ENCODE results near the gene MAPK13. TPM values are rescaled to one million over a fixed set of nuclear protein-coding genes. Genes with fewer than 3 reads are reported as not detected.
A peak's percentile ranks its signal among the peaks of the same experiment; 100 is the strongest.

The MAPK13 gene
- total RNA-seq, 3 donors from 2014 or later: 2.6 to 45.2 (median 30.2) TPM

GRCh38 chr6:36117658-36118549 lies 12.4 kb upstream of the MAPK13 start:
- intact Hi-C loops (cut with DNase I; ENCODE audit: low total_unique reads): no loop called here
- Histone ChIP-seq H3K4me1 (peaks cover 0 to 6% of the 10 kb centered on the region in 2 donors), H3K4me3 (no peak overlapping the region), H3K36me3 (no peaks in the 10 kb centered on the region), H3K9me3 (no peaks in the 10 kb centered on the region), H3K27me3 (no peaks in the 10 kb centered on the region), H3K27ac (peak overlapping the region; percentile 52 to 56)
- no peak for DNase-seq (ENCODE audit: low spot score in 2 of 2)
- TF ChIP-seq POLR2A (IDR thresholded peaks at IDR 0.05) (no peak), POLR2AphosphoS5 (IDR thresholded peaks at IDR 0.05) (no peak)
- TF ChIP-seq, protein P1, sequence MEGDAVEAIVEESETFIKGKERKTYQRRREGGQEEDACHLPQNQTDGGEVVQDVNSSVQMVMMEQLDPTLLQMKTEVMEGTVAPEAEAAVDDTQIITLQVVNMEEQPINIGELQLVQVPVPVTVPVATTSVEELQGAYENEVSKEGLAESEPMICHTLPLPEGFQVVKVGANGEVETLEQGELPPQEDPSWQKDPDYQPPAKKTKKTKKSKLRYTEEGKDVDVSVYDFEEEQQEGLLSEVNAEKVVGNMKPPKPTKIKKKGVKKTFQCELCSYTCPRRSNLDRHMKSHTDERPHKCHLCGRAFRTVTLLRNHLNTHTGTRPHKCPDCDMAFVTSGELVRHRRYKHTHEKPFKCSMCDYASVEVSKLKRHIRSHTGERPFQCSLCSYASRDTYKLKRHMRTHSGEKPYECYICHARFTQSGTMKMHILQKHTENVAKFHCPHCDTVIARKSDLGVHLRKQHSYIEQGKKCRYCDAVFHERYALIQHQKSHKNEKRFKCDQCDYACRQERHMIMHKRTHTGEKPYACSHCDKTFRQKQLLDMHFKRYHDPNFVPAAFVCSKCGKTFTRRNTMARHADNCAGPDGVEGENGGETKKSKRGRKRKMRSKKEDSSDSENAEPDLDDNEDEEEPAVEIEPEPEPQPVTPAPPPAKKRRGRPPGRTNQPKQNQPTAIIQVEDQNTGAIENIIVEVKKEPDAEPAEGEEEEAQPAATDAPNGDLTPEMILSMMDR (IDR thresholded peaks at IDR 0.05): no peak

DNA sequence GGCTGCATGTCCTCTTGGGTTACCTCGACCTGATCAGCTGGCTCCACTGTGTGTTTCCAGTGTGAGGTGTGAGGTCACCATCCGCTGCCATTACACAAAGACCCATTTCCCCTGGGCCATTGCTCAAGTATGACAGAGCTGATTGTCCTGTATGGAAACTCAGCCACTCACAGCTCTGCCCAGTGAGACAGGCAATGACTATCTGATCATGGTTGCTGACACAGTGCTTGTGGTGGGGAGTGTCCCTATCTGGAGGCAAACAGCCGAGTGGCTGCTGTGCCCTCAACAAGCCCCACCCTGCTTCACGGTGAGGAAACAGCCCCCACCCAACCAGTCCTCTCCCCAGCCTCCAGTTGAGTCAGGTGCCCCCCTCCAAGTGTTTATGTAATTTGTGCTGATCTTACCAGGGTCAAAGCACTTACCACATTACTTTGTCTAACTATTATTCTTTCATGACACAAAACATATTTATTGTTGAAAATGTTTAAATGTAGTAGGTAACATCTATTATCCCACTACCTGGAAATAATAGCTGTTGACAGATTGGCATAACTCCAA lies 11.7 kb upstream of the MAPK13 start:
- no peak for TF ChIP-seq POLR2A (IDR thresholded peaks at IDR 0.05)
- TF ChIP-seq POLR2AphosphoS5 (IDR thresholded peaks at IDR 0.05): no peak
- TF ChIP-seq, protein P1 (IDR thresholded peaks at IDR 0.05): no peak
- DNase-seq (ENCODE audit: low spot score in 2 of 2): peak in 1 of 2 donors; percentile 45
- H3K27me3 ChIP-seq: no peaks in the 10 kb centered on the region
- no peaks in the 10 kb centered on the region for H3K9me3 ChIP-seq
- no peaks in the 10 kb centered on the region for H3K36me3 ChIP-seq
- peaks cover 0 to 6% of the 10 kb centered on the region in 2 donors for H3K4me1 ChIP-seq
- no peak overlapping the region for H3K4me3 ChIP-seq
- H3K27ac ChIP-seq: peak overlapping the region; percentile 52 to 56
- intact Hi-C loops (cut with DNase I; ENCODE audit: low total_unique reads): no loop called here

GRCh38 chr6:36119209-36119608 lies 11.1 kb upstream of the MAPK13 start:
- intact Hi-C loops (cut with DNase I; ENCODE audit: low total_unique reads): no loop called here
- peak overlapping the region in 1 of 2 donors; percentile 56 for H3K27ac ChIP-seq
- TF ChIP-seq, protein P1 (IDR thresholded peaks at IDR 0.05): no peak
- TF ChIP-seq POLR2AphosphoS5 (IDR thresholded peaks at IDR 0.05) (no peak), POLR2A (IDR thresholded peaks at IDR 0.05) (no peak)
- DNase-seq (ENCODE audit: low spot score in 2 of 2): no peak
- no peak overlapping the region for H3K4me3 ChIP-seq
- peaks cover 0 to 6% of the 10 kb centered on the region in 2 donors for H3K4me1 ChIP-seq
- H3K9me3 ChIP-seq: no peaks in the 10 kb centered on the region
- no peaks in the 10 kb centered on the region for H3K36me3 ChIP-seq
- no peaks in the 10 kb centered on the region for H3K27me3 ChIP-seq

- H3K27me3 ChIP-seq: no peaks in the 10 kb centered on the region
- peaks cover 0 to 6% of the 10 kb centered on the region in 2 donors for H3K4me1 ChIP-seq
- no peak overlapping the region for H3K4me3 ChIP-seq
- intact Hi-C loops (cut with DNase I; ENCODE audit: low total_unique reads): no loop called here
- no peaks in the 10 kb centered on the region for H3K9me3 ChIP-seq
- H3K27ac ChIP-seq: peak overlapping the region; percentile 85 to 91
- no peak for DNase-seq (ENCODE audit: low spot score in 2 of 2)
- TF ChIP-seq, protein P1 (IDR thresholded peaks at IDR 0.05): no peak
- TF ChIP-seq POLR2A (IDR thresholded peaks at IDR 0.05) (no peak), POLR2AphosphoS5 (IDR thresholded peaks at IDR 0.05) (no peak)
- no peaks in the 10 kb centered on the region for H3K36me3 ChIP-seq
Measured at GRCh38 chr6:36120018-36120417, 10.3 kb upstream of the MAPK13 start.

GRCh38 chr6:36120539-36120938 lies 9.8 kb upstream of the MAPK13 start:
- no peaks in the 10 kb centered on the region for H3K36me3 ChIP-seq
- H3K9me3 ChIP-seq: no peaks in the 10 kb centered on the region
- intact Hi-C loops (cut with DNase I; ENCODE audit: low total_unique reads): no loop called here
- H3K27me3 ChIP-seq: no peaks in the 10 kb centered on the region
- peak overlapping the region; percentile 85 to 91 for H3K27ac ChIP-seq
- DNase-seq (ENCODE audit: low spot score in 2 of 2): peak in 1 of 2 donors; percentile 39
- H3K4me3 ChIP-seq: peak overlapping the region in 1 of 3 donors; percentile 6
- H3K4me1 ChIP-seq: peaks cover 0 to 6% of the 10 kb centered on the region in 2 donors
- TF ChIP-seq POLR2A (IDR thresholded peaks at IDR 0.05): no peak
- peak in 1 of 3 donors; percentile 22 for TF ChIP-seq POLR2AphosphoS5 (IDR thresholded peaks at IDR 0.05)

Measured in breast epithelium (tissue), 4 donors.